Kidney glomerular epithelial cell (primary cell): ENCODE results near the gene PLB1.

Experiments
- DNase-seq: peaks from one replicate; lab custom pipeline; 2025; lab: John Stamatoyannopoulos, UW

The PLB1 gene

DNA sequence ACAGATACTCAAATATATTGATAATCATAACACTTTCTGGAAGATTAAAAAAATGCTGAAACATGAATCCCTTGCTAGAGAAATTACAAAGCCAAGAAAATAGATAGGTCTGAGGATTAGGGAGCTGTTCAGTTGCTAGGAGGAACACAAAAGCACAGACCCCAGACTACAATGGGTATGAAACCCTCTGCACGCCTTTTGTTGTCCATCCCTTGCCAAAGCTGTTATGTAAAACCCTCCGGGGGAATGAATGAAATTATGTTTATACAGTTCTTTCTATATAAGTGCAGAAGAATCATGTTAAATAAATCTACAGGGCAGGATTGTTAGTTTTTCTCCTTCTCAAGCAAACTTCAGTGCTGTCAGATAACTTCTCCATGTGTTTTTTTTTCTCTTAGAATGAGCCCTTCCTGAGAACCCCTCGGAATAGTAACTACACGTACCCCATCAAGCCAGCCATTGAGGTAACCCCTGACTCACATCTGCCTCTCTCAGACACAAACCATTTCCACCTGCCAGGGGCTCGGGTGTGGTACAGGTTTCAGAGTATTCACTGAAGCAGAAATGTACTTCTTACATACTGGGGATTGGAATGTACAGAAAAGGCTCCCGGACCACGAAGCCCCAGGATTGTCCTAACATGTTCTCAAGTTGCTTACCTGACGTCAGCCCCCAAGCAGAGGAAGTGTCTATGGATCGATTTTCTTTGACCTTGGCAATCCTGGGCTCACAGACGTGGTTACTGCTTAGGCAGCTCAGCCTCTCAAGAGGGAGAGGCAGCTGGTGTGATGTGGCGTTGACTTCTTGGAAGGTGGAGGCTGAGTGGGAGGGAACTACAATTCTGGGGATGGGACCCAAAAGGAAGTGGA is 118.0 kb downstream of the PLB1 start:
- peak; percentile 94 for DNase-seq

DNA sequence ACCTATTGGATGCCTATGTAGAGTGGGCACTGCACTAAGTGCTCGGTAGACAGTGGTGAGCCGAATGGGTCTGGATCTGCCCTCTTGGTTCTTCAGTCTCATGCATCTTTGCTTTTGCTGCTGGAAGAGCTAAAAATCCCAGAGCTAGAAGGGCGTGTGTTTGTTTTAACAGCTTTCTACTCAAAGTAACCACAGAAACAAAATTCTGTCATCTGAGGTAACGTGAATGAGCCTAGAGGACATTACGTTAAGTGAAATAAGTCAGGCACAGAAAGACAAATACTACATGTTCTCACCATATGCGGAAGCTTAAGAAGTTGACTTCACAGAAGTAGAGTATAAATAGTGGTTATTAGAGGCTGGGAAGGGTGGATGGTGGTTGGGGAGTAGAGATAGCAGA is 119.8 kb downstream of the PLB1 start:
- no peak for DNase-seq

DNA sequence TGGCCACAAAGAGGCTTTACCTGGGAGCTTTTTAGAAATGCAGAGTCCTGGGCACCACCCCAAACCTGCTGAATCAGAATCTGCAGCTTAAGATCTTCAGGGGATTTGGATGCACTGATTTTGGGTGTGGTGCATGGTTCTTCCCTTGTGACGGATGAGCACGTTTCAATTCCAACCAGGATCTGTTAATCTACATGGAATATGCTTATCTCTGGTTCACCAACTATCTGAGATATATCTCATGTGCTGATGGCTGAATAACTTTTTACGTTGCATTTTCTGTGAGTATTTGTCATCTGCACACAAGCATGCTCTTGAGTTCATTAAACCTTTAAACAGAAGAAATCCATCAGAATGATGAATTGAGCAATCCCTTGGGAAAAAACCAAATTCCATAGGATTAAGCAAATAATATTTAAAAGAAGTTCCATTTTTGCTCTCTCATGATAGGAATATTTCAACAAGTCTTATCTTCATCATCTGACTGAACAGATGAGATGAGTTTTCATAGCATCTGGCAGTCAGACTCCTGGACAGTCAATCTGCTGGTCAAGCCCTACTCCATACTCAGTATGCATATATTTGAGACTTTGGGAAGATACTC is 120.6 kb downstream of the PLB1 start:
- no peak for DNase-seq

DNA sequence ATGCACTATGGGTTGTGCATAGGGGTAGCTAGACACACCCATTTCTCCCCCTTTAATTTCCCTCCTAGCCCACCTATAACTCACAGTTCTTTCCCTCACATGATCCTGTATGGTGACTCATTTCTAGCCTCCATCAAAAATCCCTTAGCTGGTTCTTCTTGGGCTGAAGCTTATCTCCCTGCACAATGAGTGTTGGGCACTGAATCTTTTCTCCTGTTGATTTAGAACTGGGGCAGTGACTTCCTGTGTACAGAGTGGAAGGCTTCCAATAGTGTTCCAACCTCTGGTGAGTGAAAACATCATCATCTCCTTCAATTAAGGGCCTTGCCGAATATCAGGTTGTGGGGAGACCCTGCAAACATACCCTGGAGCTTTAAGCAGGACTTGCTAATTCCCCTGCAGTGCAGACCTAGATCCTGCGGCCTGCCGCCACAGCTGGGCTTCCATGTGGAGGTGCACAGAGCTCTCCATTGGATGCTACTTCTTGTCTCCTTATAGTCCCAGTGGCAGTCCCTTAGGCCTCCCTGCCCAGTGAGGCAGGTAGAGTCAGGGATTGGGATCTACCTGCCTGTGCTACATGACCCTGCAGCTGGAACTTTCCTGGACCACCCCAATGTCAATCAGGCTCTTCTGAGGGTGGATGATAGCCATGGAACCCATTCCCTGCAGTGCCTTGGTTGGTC is 121.8 kb downstream of the PLB1 start:
- DNase-seq, result no peak

DNA sequence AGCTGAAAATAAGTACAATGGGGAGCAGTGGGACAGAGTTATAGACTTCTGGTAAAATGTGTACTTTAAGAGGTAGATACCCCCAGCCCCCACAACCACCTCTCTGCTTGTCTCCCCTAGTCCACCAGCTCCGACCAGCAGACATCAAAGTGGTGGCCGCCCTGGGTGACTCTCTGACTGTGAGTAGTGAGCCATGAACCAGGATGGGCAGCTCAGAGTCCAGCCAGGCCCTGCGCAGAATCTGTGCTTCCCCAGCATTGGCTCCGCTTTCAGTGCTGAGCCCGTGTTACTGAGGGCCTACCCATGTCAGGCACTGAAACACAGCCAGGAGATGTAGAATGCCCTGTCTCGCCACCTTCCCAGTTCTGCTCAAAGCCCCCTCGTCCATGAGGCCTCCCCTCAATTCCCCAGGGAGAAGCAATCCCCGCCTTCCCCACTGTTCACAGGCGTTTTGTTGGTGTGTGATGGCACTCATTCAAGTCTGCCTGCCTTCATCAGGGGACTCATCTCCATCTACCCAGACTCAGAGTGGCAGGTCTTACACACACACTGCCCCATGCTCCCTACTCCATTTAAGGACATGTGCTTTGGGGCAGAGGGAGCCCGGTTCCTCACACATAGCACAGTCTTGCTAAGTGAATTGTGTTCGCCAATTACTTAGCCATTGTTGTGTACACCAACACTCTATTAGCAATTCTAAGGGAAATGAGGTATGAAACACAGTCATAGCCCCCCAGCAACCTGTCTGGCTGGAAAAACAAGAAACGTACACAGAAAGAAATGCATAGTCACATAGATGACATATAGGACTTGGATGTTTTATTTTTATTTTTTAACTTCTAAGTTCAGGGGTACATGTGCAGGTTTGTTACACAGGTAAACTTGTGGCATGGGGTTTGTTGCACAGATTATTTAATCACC is 122.6 kb downstream of the PLB1 start:
- DNase-seq, result no peak

DNA sequence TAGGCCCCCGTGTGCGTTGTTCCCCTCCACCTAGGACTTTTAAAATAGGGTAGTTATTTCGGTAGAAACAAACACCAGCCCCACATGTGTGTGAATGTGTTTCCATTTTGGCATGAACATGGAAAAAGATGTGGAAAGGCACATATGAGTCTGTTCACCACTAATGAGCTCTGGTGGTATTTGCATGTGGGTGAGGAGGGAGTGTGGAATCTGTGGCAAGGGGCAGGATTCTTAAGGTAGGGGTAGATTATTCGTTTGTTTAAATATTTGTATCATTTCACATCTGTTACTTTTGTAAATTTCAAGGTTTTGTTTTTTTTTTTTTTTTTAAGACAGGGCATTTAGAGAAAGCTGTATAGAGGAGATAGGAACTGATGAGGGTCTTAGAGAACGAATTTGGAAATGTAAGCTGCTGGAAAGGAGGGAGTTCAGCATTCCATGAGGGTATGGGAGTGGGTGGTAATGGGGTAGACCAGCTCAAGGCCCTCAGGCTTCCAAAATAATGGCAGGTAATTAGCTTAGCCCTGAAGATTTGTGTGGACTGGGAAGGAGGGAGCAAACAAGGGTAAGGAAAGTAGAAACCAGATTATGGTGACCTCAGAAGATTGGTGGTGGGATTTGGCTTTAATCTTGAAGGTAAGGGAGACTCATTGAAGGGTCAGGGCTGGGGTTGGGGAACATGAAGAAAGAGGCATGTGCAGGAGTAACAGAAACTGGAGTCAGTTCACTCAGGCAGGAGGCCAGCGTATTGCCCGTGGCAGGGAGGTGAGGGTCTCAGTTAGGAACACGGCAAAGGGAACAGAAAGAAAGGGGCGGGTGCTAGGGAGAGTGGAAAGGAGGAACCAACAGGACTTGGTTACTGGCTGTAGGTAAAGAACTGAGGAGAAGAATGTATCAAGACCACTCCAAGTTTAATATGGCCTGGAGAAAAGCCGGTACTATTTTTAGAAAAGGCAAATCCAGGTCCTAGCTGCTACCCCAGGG is 123.6 kb downstream of the PLB1 start:
- no peak for DNase-seq

DNA sequence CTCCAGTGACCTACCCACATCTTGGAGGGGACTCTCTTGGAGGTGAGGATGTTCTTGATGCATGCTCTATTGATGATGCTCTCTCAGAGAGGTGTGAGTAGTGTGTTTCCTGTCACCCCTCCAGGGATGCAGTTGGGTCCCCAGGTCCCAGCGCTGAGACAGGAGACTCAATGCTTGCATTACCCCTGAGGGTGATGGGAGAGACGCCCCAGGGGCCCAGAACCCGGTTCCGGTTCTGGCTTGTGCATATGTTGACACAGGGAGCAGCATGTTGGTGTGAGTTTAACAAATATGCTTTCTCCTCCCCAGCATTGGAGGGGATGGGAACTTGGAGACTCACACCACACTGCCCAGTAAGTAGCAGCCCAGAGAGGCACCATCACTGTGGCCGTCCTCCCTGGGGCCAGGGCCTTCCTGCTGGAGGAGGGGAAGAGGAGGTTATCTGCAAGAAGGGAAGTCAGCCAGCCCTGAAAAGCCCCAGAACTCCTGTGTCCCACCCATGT is 124.5 kb downstream of the PLB1 start:
- DNase-seq, result no peak

DNA sequence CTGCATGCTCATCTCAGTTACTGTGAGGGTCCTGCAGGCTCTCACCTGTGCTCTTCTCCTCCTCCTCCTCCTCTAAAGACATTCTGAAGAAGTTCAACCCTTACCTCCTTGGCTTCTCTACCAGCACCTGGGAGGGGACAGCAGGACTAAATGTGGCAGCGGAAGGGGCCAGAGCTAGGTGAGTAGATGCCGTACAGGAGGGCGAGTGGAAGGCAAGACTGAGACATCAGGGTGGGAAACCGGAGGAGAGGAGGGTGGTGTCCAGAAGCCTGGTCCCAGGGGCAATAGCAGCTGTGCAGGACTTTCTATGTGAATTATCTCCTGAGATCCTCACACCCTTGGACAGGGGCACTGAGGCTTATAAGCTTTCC is 124.9 kb downstream of the PLB1 start:
- no peak for DNase-seq

DNA sequence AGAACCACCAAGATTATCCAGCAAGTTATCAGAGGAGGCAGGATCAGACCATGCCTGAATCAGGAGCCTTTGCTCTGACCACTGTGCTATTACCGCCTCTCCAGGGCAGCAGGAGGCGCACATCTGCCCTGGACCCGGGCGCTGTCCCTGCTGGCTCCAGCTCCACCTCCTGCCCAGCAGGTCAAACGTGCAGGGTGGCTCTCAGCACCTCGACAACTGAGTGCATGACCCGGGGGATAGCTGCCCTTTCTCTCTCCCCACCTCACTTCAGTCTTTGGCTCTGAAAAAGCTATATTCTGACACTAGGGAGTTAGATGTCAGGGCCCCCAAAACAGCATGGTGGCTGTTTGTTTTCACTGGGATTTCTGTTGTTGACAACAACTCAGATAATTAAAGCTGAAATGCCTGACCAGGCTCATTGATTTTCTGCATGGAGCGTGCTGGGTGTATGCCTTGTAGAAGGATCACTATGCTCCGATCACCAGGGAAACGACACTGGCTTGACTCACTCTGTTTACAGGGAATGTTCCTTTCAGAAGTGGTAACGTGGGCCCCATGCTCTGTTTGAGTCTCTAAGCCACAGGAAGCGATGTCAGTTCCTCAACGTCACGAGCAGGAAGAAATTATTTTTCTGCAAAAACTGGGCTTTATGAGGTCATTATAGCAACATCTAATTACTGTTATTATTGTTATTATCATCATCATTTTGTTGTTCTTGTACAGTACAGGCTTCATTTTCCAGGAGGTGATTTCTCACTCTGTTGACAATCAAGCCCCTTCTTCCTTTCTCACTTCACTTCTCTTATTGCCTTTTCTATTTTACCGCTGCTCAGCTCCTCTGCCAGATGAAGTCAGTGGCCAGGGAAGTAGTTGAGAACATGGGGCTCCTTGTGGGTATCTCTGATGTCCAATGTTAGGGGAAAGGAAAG is 125.6 kb downstream of the PLB1 start:
- peak; percentile 94 for DNase-seq

DNA sequence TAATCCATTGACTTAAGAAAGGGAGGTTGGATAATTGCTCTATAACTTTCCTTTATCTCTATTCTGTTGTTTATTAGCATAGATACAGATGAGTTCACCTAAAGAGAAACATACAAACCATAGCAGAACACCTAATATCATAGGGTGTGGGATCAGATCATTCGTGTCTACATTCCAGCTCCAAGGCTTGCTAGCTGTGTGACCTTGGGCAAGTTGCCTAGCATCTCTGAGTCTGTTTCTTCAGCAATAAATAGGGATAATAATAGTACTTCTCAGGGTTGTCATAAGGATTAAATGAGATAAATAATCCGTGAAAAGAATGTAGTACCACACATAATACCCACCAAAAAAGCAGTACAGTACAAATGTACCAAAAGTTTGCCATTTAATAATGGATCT is 126.2 kb downstream of the PLB1 start:
- DNase-seq, result no peak

DNA sequence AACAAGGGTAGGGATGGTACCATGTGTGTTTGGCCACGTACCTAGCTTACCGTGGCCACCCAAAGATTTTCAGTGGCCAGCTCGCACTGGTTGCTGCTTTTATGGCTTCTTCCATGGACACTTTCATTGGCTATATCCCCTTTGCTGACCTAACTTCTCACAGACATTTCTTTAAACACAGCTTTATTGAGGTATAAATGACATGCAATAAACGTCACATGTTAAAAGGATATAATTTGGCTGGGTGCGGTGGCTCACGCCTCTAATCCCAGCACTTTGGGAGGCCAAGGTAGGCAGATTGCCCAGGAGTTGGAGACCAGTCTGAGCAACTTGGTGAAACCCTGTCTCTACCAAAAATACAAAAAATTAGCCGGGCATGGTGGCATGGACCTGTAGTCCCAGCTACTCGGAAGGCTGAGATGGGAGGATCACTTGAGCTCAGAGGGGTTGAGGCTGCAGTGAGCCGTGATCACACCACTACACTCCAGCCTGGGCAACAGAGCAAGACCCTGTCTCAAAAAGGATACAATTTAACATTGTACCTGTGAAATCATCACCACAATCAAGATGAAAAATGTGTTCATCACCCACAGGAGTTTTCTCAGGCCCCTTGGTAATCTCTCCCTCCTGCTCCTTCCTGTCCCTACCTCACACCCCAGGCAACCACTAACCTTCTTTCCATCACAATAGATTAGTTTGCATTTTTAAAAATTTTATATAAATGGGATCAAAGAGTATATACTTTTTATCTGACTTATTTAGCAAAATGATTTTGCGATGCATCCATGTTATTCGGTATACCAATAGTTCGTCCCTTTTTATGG is 127.9 kb downstream of the PLB1 start:
- DNase-seq, result no peak

DNA sequence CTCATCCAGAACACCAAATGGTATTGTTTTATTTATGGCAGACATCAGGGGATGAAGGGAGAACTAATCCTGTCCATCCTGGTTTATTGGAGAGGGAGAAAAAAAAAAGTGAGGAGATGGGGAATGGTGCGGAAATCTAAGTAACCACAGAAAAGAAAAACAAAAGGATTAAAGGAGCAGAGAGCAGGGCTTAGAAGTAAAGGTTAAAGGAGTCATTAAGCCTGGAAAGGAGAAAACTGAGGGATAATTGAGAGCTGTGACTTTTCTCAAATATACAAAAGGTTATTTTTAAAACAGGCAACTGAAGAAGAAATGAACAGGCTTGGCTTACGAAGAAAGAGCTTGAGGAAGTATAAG is 128.6 kb downstream of the PLB1 start:
- DNase-seq, result no peak

DNA sequence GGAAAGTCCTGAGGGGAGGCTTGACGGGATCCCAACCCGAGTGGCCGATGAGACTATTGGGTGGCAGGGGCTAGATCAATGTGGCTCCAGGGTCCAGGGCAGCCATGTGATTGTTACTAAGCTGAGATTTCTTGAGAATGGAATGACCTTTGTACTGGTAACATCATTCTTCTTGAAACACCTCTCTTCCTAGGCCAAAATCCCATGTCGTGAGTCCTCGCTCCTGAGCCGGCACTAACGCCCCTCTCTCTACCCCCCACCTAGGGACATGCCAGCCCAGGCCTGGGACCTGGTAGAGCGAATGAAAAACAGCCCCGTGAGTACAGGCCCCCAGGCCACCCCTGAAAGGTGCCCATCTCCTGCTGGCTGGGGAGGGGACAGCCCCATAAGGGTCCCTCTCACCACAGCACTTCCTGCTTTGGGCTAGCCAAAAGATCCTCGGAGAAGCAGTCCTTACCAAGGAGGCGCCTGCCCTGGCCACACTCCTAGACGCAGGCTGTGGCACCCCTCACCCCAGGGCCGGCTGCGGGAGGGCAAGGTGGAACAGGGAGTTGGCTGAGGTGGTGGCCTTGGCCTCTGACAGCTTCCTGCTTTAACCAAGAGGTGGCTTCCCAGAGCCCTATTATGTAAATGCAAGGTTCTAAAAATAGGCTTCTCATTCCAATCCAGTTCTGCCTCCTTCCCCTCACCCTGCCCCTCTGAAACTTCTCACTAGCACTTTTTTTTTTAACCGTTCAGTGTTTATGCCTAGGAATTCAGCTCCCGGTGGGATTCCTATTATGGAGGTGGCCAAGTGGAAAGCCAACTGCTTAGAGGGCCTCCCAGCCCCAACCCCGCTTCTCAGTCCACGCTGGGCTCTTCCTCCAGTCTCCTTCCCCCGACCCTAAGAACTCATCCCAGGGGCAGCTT is 129.2 kb downstream of the PLB1 start:
- no peak for DNase-seq

DNA sequence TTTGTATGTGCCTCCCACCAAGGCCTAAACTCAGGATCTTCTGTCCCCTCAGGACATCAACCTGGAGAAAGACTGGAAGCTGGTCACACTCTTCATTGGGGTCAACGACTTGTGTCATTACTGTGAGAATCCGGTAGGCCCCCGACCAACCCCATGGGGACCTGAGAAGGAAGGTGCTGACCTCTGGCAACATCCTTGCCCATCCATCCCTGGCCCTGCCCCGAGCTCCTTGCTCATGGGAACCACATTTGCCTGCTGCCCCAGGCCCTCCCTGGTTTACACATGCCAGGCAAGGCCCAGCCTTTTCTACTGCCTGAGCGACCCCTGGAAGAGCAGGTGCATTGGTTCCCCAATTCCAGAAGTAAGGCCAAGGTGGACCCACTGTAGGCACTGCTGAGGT is 130.5 kb downstream of the PLB1 start:
- no peak for DNase-seq

DNA sequence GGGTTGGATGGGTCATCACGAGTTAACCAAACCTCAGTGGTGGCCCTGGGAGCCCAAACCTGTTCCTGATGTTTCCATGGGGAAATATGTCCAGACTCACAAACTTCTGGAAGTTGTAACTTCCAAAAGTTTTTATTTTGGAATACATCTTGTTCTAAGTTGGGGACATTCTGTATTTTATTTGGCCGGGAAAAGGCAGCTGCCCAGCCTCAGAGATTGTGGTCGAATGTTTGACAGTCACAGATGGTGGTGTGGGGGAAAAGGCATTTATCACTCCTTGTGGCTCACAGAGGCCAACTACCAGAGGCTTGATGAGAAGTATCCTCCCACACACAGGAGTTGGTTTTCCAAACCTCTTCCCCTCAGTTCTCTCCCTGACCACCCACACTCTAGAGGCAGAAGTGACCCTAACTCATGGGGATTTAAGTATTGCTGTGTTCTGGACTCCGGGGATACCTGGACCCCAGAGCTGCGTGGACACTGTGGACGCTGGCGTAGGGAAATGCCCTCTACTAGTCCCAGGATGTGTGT is 131.1 kb downstream of the PLB1 start:
- DNase-seq, result no peak

DNA sequence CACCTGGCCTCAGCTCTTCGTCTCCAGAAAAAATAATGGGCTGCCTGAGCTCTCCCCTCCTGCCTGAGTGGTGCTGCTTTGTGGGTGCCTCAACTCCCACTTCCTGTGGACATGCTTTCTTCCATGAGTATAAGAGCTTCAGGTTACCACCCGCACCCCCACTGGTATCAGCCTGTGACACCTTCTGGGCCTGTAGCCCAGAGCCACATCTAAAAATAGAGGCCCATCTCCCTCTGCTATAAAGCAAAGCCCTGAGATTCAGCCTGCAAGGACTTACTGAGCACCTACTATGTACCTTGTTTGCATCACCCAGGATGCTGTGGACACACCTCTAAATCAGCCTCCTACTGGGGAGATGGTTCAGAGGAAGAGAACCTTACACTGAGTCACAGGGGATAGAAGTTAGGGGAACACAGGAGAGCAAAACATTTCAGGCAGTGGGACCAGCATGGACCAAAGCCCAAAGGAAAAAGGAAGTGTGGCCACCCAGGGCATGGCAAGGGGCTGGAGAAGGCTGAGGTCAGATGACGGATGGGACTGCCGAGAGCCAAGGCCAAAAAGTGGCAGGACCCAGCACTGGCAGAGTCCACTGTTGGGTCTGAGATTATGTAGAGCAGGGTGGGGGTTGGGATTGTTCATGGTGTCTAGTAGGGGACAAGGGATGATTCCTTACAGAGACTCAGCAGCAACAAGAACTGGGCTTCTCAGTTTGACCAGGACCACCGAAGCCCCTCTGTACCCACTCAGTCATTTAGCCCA is 132.0 kb downstream of the PLB1 start:
- no peak for DNase-seq

DNA sequence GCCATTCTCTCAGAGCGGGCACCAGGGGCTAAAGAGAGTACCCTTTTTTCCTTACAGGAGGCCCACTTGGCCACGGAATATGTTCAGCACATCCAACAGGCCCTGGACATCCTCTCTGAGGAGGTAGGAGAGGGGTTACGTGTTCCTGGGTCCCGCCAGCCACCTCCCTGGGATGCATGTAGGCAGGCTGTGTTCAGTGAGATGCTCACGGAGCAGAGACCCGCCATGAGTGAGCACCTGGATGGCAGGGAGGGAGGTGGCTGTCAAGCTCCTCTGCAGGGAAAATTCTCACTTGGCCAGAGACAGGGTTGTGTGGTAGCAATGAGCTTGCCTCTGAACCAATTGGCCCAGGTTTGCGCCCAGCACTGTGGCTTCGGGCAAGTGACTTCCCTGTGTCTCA is 132.6 kb downstream of the PLB1 start:
- no peak for DNase-seq
